DOHH2 (cell line): Measurements from ENCODE around the gene APLNR.

Experiments
- CTCF ChIP-seq: fragments of 200-600 bp; sonication (generic); IDR thresholded peaks from one replicate; pipeline ENCODE4 v1.5.1; 2014; ENCODE audit warnings: antibody characterized with exemption, mild to moderate bottlenecking, low read depth, low read length; ENCODE audit not compliant: poor library complexity, severe bottlenecking
- EZH2phosphoT487 ChIP-seq: fragments of 200-600 bp; sonication (generic); IDR thresholded peaks from 2 replicates; pipeline ENCODE4 v1.6.1; 2017; ENCODE audit warnings: borderline replicate concordance, mild to moderate bottlenecking, antibody characterized with exemption, low read length, moderate library complexity, mixed read lengths

GRCh38 chr11:57223601-57224000 lies 13.4 kb downstream of the APLNR start:
- TF ChIP-seq CTCF (no peak), EZH2phosphoT487 (no peak)
